SIG-M5 treated with dmso at 0.1 percent for 504 hours (cell line): ENCODE measurements around the gene CLEC18C.
"Not testable (repeated sequence)": the region's sequence is repeated elsewhere in the genome, so short reads cannot be mapped to it uniquely, and the experiment has no call there.

Source experiments
- DNase-seq: peaks from one replicate; lab custom pipeline; 2025; ENCODE audit not compliant: unreplicated experiment; lab: John Stamatoyannopoulos, UW

The CLEC18C gene

GRCh38 chr16:70173212-70173837 is at the start of gene CLEC18C:
TSS of gene CLEC18C (plus strand) at chr16:70173787. CDS start at chr16:70174279, 492 bp downstream.
- not testable (repeated sequence) for DNase-seq

- not testable (repeated sequence) for DNase-seq
These were observed 49.8 kb upstream of the CLEC18C start for GRCh38 chr16:70123822-70124221.

GRCh38 chr16:70126226-70126625 is 47.4 kb upstream of the CLEC18C start:
- not testable (repeated sequence) for DNase-seq

GRCh38 chr16:70127706-70128105 is 45.9 kb upstream of the CLEC18C start:
- not testable (repeated sequence) for DNase-seq

GRCh38 chr16:70128844-70129243 is 44.7 kb upstream of the CLEC18C start:
- DNase-seq: not testable (repeated sequence)

GRCh38 chr16:70135796-70136195 is 37.8 kb upstream of the CLEC18C start:
- DNase-seq: not testable (repeated sequence)

- DNase-seq: peak; percentile 11
These were observed 37.0 kb upstream of the CLEC18C start for GRCh38 chr16:70136595-70136994.

GRCh38 chr16:70142739-70143138 is 30.8 kb upstream of the CLEC18C start:
- DNase-seq: not testable (repeated sequence)

- DNase-seq: not testable (repeated sequence)
These were observed 30.2 kb upstream of the CLEC18C start for GRCh38 chr16:70143231-70143895.

- DNase-seq: not testable (repeated sequence)
These were observed 25.7 kb upstream of the CLEC18C start for GRCh38 chr16:70147853-70148252.

GRCh38 chr16:70148453-70148852 is 25.1 kb upstream of the CLEC18C start:
- not testable (repeated sequence) for DNase-seq

- DNase-seq: not testable (repeated sequence)
These were observed 24.3 kb upstream of the CLEC18C start for GRCh38 chr16:70149296-70149695.

GRCh38 chr16:70151391-70151790 is 22.2 kb upstream of the CLEC18C start:
- DNase-seq: no peak

- DNase-seq: no peak
These were observed 21.6 kb upstream of the CLEC18C start for GRCh38 chr16:70151941-70152509.

GRCh38 chr16:70152578-70153302 is 20.8 kb upstream of the CLEC18C start:
- no peak for DNase-seq

- not testable (repeated sequence) for DNase-seq
These were observed 18.9 kb upstream of the CLEC18C start for GRCh38 chr16:70154736-70155135.

GRCh38 chr16:70156207-70156978 is 17.2 kb upstream of the CLEC18C start:
- DNase-seq: no peak

GRCh38 chr16:70157105-70157476 is 16.5 kb upstream of the CLEC18C start:
- no peak for DNase-seq

GRCh38 chr16:70157477-70158260 is 15.9 kb upstream of the CLEC18C start:
- DNase-seq: no peak
